ENCODE measurements around the gene EFR3B.
"Not testable (repeated sequence)": the region's sequence is repeated elsewhere in the genome, so short reads cannot be mapped to it uniquely, and the experiment has no call there.

The EFR3B gene, protein sequence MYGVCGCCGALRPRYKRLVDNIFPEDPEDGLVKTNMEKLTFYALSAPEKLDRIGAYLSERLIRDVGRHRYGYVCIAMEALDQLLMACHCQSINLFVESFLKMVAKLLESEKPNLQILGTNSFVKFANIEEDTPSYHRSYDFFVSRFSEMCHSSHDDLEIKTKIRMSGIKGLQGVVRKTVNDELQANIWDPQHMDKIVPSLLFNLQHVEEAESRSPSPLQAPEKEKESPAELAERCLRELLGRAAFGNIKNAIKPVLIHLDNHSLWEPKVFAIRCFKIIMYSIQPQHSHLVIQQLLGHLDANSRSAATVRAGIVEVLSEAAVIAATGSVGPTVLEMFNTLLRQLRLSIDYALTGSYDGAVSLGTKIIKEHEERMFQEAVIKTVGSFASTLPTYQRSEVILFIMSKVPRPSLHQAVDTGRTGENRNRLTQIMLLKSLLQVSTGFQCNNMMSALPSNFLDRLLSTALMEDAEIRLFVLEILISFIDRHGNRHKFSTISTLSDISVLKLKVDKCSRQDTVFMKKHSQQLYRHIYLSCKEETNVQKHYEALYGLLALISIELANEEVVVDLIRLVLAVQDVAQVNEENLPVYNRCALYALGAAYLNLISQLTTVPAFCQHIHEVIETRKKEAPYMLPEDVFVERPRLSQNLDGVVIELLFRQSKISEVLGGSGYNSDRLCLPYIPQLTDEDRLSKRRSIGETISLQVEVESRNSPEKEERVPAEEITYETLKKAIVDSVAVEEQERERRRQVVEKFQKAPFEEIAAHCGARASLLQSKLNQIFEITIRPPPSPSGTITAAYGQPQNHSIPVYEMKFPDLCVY

DNA sequence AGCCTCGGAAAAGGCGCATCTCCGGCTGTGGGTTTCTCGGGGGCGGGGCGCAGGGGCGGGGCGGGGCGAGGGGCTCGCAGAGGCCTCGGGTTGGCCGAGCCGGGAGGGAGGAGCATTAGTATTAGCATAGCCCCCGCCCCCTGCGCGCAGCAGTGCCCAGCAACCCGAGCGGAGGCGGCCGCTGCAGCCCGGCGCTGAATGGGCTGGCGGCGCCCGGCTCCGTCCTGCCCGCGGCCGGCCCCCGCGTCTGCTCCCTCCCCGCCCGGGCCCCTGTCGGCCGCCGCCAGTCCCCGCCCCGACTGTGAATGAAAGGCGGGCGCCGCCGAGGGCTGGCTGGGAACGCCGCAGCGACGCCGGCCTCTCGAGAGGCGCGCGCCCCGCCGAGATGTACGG, at the start of gene EFR3B:
TSS of gene EFR3B (plus strand) at position 149 of the 393 bp plus-strand sequence. CDS start at position 386, 237 bp downstream.
- peak; percentile 77 to 79 for DNase-seq (ENCODE audit: low read depth in 1 of 2, low spot score in 1 of 2)

GRCh38 chr2:24993406-24994145, 48.3 kb upstream of the EFR3B start:
- DNase-seq (ENCODE audit: low read depth in 1 of 2, low spot score in 1 of 2): no peak

GRCh38 chr2:24994146-24994724, 47.6 kb upstream of the EFR3B start:
- no peak for DNase-seq (ENCODE audit: low read depth in 1 of 2, low spot score in 1 of 2)

DNA sequence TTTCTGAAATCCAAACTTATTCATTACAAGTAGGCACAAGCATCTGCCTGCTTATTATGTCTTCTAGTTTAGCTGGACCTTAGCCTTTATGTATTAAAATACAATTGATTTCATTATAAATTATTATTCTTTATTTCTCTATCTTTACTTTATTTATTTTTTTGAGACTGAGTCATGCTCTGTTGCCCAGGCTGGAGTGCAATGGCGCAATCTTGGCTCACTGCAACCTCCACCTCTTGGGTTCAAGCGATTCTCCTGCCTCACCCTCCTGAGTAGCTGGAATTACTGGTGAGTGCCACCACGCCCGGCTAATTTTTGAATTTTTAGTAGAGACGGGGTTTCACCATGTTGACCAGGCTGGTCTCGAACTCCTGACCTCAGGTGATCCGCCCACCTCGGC, 42.8 kb upstream of the EFR3B start:
- not testable (repeated sequence) for DNase-seq (ENCODE audit: low read depth in 1 of 2, low spot score in 1 of 2)

DNA sequence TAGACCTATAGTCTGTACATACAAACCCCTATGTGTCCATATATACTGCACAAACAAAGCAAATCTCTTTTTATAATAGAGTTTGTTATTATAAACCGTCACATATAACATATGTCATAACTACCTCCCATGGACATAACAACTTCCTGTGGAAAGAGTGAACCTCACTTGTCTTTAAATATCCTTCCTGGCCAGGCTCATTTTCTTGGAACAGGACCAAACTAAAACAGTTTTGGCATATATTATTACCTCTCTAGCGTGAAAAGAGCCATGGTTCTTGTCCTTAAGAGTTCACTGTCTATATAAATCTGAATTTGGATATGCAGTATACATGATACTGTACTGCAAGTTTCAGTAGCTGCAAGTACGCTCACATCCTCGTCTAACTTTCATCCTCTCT, 41.8 kb upstream of the EFR3B start:
- DNase-seq (ENCODE audit: low read depth in 1 of 2, low spot score in 1 of 2): no peak

DNA sequence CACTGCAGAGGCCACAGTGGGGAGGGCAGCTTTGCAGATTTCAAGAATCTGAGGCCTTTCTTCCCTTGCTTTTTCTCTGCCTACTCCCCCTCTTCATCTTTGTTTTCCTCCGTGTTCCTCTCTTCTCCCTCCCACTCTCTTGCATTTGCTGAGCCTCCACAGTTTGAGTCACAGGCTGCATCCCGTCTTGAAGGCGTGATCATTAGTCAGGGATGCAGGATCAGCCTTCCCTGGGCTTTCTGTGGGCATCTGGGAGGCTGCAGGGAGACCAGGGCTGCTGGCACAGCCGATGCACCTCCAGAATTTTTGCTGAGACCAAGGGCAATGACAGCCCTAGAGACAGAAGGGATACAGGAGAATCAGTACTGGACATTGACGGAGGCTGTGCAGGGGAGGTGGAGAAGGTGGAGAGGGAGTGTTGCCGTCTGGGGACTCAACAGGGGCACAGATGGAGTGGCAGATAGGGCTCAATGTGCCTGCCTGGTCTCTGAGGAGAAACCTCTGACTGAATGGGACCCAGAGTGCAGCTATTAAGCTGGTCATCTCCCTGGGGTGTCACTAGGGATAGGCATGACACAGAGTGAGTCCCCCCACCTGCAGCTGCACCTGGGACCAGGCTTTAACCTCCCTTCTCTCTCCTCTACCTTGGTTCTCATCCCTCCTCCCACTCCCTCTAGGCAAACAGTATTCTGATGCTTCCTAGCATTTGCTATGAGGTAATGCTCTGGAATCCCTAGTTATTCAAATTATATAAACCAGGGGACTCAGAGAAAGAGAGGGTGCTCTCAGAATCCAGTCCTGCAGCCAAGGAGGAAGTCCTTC, 41.2 kb upstream of the EFR3B start:
- DNase-seq (ENCODE audit: low read depth in 1 of 2, low spot score in 1 of 2): no peak

- no peak for DNase-seq (ENCODE audit: low read depth in 1 of 2, low spot score in 1 of 2)
These were observed 40.6 kb upstream of the EFR3B start for GRCh38 chr2:25001325-25001637.

DNA sequence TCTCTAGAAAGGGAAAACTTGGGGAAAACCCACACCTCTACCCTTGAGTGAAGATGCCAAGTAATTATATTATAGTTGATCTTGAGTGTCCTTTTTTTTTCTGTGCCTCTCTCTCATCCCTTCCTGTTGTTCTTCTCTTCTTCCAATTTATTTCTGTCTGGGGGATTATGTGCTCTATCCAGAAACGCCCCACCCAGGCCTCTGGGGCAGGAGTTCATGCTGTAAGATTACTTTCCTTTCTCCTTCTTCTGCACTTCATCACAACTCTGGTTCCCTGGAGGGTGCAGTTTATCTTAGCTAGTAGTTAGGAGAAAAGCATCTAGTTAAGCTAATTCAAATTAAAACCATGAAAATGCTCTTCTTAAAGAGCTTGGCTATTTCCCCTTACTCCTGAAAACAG, 39.8 kb upstream of the EFR3B start:
- no peak for DNase-seq (ENCODE audit: low read depth in 1 of 2, low spot score in 1 of 2)

DNA sequence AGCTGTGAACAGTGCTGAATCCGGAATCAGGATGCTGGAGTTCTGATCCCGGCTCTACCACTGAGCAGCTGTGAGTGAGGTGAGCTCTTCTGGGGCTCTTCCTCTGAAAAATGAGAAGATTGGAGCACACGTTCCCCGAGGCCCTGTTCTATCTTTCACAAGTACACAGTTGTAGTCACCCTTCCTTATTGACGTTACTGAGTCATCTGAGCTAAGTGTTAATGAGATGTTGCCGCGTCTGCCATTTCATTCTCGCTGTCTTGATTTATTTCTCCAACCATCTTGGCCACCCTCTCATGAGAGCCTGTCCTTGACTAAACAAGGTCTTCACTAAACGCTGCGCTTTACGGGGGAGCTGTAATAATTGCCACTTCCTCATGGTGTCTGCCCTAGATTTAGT, 31.9 kb upstream of the EFR3B start:
- DNase-seq (ENCODE audit: low read depth in 1 of 2, low spot score in 1 of 2): no peak

- DNase-seq (ENCODE audit: low read depth in 1 of 2, low spot score in 1 of 2): not testable (repeated sequence)
These were observed 30.5 kb upstream of the EFR3B start for GRCh38 chr2:25011342-25011741.

DNA sequence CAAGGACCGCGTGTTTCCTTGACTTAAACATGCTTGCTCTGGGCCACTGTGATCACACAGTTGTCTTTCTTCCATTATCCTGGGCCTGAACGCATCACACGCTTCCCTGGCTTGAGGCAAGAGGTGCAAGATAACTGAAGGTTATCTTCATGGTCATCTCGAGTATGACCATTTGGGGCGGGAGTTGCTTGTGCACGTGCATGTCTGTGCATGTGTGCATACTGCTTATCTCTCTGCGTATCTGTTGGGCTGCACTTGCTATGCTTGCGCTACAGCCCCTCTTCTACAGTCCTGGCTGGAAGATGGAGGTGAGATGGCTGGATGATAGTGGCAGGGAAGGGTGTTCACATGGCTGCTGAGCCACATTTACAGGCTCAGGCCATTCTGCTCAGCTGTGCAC, 27.2 kb upstream of the EFR3B start:
- no peak for DNase-seq (ENCODE audit: low read depth in 1 of 2, low spot score in 1 of 2)

GRCh38 chr2:25018681-25019080, 23.2 kb upstream of the EFR3B start:
- no peak for DNase-seq (ENCODE audit: low read depth in 1 of 2, low spot score in 1 of 2)

DNA sequence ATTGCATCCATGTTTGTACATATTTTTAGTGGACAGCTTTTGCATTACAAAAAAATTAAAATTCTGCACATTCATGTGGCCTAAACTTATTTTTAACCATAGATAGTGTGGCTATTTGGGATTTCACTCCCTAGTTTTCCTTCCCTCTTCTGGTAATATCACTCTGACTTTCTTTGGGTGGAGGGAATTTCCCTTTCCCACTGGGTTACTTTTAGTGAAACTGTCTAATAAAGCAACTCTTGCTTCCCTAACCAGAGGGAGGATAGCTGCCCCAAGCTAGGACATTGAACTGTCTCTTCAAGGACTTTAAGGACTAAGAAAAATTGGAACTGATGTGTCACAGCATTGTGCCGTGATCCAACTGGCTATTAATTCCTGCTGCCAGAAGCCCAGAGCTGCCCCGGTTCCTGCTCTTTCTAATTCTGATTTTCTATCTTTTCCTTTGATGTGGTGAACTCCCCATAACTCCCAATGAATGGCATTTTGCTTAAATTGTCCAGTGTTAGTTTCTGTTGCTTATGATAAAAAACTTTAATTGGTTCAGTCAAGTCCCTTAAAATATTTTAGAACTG, 20.0 kb upstream of the EFR3B start:
- DNase-seq (ENCODE audit: low read depth in 1 of 2, low spot score in 1 of 2): no peak

GRCh38 chr2:25023333-25023732, 18.5 kb upstream of the EFR3B start:
- no peak for DNase-seq (ENCODE audit: low read depth in 1 of 2, low spot score in 1 of 2)

- no peak for DNase-seq (ENCODE audit: low read depth in 1 of 2, low spot score in 1 of 2)
These were observed 16.5 kb upstream of the EFR3B start for GRCh38 chr2:25025229-25026007.

GRCh38 chr2:25026008-25026530, 15.8 kb upstream of the EFR3B start:
- no peak for DNase-seq (ENCODE audit: low read depth in 1 of 2, low spot score in 1 of 2)

- no peak for DNase-seq (ENCODE audit: low read depth in 1 of 2, low spot score in 1 of 2)
These were observed 12.7 kb upstream of the EFR3B start for GRCh38 chr2:25029183-25029554.

DNA sequence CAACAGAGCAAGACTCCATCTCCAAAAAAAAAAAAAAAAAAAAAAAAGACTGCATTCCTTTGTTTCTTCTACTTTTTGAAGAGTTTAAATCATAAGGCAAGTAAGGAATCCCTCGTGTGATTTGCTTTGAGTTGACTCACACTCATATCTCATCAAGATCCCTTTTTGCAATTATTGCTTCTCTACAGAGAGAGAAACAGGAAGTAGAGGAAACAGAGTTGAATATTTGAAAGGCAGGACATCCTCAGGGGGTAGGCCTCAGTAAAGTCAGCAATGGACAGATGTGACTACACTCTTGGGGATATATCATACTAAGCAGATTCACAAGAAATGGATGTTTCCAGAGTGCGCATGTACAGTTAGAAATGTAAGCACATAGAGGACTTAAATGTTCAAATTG, 11.2 kb upstream of the EFR3B start:
- no peak for DNase-seq (ENCODE audit: low read depth in 1 of 2, low spot score in 1 of 2)

GRCh38 chr2:25032094-25032493, 9.8 kb upstream of the EFR3B start:
- no peak for DNase-seq (ENCODE audit: low read depth in 1 of 2, low spot score in 1 of 2)

Data from stimulated activated CD4-positive, alpha-beta T cell treated with anti-CD3 and anti-CD28 coated beads, Interleukin-15, amount 100 ng/mL, for 1 hour (primary cell).